ENCODE results near the gene POTEB.
"Not testable (repeated sequence)": the region's sequence is repeated elsewhere in the genome, so short reads cannot be mapped to it uniquely, and the experiment has no call there.

POTEB gene

DNA sequence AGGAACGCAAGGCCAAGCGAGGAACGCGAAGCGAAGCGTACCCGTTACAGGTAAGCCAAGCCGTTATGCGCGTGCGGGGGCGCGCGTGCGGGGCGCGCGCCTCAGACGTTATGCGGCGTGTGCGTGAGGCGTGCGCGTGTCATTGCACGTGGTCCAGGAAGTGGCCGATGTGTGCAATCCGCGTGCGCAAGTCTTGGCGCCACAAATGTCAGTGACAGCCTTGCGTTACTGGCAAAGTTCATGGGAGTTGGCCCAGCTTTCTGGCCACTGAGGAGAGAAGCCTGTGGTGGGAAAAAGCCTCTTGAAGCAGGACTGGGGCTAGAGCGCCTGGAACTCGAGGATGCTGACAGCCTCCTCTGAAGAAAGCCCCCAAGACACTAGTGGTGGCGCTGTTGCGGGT lies at the start of gene POTEB:
Gene POTEB, minus strand, starts transcription at position 101 of the 400 bp plus-strand sequence. CDS start 489 bp downstream, outside the sequence.
- not testable (repeated sequence) for DNase-seq

DNA sequence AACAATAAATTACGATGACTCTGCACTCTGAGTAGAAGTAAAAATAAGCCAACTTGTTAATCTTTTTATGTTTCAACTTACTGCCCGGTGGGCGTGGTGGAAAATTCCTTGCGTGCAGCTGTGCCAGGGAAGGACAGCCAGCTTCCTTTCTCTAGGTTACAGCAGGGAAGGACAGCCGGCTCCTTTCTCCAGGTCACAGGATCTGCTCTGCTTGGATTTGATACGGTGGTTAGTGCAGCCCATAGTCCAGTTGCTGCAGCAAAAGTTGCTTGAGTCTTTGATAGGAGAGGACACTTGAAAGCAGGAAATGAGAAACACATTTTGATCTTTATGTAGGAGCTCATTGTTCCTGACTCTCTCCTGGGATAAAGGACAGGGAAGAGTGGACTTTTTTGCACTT lies 13.4 kb upstream of the POTEB start:
- DNase-seq: not testable (repeated sequence)

DNA sequence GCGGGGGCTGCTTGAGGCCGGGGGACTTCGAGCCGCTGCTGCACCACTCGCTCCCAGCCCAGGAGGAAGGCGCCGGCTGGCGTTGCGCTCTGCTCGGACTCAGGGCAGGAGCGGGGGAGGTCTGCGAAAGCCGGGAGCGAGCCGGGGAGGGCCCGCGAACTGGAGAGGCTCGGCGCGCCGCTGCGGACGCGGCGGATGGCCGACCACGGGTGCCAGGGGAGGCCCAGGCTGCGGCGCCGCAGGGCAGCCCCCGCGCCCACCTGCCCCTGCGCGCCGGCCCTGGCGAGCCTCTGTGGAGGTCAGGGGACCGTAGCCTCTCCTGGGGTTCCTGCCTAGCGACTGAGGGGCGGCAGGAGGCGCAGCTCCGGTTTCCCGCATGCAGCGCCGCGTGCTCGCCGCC lies 12.0 kb upstream of the POTEB start:
- DNase-seq: not testable (repeated sequence)

DNA sequence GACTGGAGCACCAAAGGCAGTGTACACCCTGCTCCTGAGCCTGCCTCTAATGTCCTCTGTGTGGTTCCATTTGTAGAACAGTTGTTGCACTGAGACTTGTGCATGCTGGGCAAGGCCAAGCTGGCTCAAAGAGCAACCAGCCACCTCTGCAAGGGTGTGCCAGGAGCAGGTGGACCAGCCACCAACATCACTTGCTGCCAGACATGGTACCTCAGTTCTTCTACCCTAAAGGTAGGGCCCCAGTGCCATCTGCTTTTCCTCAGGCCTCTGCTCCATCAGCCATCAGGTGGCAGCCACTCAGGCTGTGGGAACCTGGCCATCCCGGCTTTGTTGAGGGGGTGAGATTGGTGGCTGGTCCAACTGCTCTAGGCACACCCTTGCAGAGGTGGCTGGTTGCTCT lies 38.7 kb downstream of the POTEB start:
- DNase-seq: not testable (repeated sequence)

Measured in stimulated activated CD4-positive, alpha-beta T cell treated with anti-CD3 and anti-CD28 coated beads, Interleukin-15, amount 100 ng/mL, for 24 hours (primary cell).